Activated T-cell treated with anti-CD3 and anti-CD28 coated beads, Interleukin-2, amount 50 U/mL, for 48 hours (primary cell): ENCODE measurements around the gene CADPS.

ENCODE experiments used
- DNase-seq, 2 experiments: peaks; one replicate each; pipeline ENCODE4 v3.0.0-alpha.2; 2020

The CADPS gene

DNA sequence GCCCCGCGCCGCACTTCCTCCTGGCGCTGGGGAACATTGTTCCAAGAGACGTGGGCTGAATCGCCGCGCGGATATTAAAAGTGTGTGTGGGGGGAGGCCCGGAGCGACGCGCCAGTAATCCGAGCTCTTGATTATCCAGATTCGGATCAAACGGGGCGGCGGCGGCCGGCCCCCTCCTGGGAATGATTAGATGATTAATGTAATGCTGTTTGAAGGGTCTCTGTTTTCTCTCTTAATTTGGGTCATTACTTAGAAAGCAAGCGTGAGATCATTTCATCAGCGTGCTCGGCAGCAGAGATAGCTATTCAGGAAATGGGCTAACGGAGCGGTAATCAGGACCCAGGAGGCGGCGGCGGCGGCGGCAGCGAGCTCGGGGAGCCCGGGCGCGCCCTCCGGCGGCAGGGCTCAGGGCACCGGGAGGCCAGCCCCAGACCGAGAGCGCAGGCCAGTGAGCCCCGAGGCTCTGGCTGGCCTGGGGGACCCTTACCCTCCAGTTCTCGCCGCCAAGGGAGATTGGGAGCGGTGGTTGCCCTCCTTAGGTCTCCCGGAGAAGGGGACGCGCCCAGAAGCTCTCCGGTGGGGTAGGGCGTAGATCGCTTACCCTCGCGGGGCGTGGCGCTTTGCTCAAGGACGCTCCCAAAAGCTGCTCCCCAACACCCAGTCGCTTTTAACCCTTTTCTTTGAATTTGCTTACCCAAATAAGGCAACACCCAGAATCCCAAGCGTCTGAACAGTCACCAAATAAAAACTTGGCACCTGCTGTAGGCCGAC, 506.3 kb downstream of the CADPS start:
- DNase-seq, result peak in 1 of 2 experiments; percentile 22

DNA sequence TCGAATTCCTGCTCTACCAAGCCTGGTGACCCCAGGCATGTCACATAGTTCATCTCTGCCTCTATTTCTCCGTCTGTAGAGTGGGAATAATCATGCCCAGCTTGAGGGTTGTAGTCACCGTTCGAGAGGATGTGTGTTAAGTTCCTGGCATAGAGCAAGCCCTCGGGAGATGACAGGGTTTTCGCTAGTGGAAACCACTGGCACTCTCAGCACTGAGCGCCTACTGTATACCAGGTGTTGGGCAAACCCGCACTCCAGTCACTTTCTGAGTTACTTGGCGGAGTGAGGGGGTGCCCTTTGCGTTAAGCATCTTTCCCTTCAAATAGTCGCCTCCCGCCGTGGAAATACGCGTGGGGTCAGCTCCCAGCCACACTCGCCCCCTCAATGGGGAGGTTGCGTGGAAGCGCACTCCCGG, 506.9 kb downstream of the CADPS start:
- no peak for DNase-seq

DNA sequence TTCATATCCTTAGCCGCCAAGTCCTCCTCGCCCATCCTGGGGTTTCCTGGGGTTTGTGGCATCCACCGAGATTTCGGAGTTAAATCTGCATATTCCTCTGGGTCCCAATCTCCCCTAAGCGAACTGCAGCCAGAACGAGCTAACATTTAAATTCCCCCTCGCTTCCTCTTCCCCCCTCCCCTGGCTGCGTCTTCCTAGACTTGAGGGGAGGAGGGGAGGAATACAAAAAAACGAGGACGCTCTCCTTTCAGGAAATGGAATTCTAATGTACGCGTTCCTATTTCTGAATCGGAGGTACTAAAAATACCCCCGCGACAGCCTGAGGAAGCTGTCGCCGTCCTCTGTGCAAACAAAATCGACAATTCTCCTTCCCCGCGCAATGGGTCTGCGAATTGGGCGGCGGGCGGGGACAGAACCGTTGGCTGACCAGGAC, 507.4 kb downstream of the CADPS start:
- DNase-seq, result no peak

DNA sequence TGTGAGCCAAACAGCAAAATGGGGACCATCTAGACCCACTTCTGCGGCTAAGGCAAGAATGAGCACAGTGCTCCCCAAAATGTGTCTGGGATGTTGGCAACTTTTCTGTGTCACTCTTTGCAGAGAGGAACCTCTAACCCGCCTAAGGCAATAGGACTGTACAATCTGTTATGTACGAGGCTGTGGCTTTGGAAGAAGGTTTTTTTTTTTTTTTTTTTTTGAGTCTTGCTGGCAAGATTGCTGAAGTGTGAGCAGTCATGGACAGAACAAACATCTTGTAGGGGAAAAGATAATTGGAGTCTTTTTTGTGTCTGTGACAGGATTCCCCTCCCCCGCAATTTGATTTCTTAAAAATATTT, 509.1 kb downstream of the CADPS start:
- no peak for DNase-seq

DNA sequence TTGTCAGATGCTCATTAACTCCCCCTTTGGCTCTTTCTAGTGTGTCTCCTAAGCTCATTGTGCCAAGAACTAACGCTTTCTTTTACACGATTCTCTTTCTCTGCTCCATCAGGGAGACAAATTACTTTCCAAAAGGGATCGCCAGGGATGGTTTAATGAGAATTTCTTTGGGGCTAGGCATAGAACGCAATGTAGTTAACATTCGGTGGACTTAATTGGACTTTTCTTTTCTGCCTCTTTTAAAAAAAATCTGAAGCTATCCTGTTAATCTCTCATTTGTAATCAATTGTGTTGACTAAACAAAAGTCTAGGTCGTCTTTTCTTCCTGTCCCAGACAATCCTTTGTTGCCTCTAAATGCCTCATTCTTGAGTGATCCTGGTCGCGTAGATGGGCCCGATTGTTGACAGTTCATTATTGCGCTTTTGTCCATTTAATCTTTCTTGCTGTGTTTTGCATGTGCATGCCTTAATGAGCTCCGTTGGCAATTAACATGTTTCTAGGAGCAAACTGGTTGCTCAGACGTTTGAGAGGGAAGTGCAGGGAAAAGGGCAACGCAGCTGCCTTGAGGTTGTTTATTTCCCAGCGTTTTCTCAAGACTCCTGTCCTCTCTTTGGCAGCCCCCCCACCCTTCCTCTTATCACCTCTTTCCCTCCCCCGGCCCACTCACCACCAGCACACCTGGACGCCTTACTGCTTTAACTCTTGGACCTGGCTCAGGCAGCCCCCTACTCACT, 509.7 kb downstream of the CADPS start:
- DNase-seq, result no peak

DNA sequence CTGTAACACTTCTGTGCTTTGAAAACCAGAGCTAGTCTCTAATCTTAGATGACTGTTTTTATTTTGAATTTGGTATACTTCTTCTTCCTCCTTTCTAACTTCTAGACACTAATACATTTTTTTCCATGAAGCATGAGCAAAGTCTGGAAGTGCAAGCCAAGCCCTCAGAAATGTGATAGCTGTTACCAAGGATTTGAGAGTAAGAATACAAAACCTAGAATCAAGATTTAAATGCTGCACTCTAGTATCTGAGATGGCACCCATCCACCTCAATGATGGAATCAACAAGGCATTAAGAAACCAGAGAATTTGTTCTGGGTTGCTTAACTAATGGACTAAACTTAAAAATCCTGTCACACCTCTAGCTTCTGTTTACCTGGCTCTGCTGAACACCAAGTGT, 511.0 kb downstream of the CADPS start:
- no peak for DNase-seq

DNA sequence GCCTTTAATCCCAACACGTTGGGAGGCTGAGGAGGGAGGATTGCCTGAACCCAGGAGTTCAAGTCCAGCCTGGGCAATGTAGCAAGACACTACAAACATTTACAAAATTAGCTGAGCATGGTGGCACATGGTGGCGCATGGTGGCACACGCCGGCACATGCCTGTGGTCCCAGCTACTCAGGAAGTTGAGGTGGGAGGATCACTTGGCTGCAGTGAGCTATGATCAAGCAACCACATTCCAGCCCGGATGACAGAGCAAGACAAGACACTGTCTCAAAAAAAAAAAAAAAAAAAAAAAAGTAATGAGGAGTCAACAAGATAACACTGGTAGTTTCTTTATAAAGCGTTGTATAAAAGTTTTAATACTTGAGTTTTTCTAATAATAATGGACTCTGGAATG, 511.9 kb downstream of the CADPS start:
- DNase-seq, result no peak

DNA sequence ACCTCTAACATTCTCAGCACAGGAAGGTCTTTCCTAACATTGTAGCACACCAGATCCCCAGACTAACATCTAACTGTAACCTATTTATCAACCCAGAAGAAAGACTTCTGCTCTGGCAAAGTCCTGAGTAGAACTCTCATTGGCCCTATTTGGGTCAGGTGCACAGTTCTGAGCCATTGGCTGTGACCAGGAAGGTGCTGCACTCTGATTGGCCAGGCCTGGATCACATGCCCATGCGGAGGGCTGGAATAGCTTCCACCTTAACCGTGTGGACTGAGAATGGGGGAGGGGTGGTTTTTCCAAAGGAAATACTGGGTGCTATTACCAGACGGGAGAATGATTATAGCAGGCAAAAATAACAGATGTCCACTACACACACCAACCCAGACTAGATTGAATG, 513.4 kb downstream of the CADPS start:
- DNase-seq, result no peak

DNA sequence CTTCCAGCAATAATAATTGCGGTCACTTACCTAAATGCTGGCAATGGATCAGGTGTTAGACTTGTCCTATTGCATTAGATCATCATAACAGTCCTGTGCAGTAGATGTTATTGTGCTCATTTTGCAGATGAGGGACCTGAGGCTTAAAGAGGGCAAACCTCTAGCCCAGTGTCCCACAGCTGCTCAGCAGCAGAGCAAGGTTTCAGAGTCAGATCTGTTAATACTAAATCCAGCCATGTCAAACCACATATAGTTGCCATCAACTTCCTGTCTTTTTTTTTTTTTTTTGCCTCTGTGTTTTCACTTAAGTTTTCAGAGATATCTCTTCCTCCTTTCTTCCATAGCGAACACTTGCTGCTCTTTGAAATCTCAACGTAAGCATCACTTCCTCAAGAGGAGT, 514.0 kb downstream of the CADPS start:
- DNase-seq, result no peak

DNA sequence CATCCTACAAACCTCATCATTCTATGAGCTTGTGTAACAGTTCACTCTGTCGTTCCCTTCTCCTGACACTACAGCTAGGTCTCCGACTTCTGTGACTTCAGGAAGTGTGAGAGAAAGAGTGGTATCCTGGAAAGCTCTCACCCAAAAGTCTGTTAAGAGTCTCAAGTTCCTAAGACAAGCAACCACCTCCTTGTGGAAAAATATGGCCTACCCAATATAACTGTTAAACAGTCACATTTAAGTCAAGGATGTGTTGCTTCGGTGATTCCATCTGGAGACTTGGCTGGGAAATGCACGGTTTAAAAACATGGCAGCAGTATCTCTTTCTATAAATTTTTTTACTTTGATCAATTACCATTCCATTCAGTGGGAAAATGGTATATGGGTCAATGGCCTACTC, 515.7 kb downstream of the CADPS start:
- no peak for DNase-seq

DNA sequence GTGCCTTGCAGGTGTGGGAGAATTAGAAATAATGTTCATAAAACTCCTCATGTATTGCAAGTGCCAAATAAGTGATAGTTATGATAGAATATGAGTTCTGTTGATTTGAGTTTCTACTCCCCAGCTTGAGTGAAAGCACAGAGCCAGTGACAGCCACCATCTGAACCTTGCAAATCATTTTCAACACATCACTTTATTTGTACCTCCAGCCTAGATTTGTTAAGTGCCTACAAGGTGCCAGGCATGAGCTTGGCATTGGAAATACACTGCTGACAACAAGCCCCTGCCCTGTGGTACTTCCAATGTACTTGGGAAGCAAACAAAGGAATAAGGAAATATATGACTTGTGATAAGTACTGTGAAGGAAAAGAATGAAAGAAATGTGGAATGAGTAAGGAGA, 518.9 kb downstream of the CADPS start:
- no peak for DNase-seq

DNA sequence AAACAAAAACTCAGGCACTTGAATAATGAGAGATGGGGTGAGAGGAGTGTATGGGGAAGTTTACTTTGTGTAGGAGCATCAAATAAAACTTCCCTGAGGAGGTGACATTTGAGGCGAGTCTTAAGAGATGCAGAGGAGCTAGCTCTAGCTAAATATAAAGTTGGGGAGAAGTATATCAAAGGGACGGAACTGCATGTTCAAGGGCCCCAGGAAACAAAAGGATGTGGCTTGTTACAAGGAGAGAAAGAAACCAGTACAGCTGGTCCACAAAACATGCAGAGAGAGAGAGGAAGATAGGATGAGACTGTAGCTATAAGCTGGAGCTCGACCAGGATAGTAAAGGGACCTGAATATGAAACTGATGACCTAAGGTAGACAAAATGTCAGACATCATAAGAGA, 519.5 kb downstream of the CADPS start:
- DNase-seq, result no peak
